Measurements from ENCODE around the gene GARIN5A. TPM values are rescaled to one million over a fixed set of nuclear protein-coding genes. Genes with fewer than 3 reads are reported as not detected.

GARIN5A gene
- total and polyA plus RNA-seq, 9 of the 15 experiments (the other 6 are each of a cell fraction or from before 2014, with no cell fraction given), result 0.10 to 0.82 (median 0.23) TPM; not detected in 2

DNA sequence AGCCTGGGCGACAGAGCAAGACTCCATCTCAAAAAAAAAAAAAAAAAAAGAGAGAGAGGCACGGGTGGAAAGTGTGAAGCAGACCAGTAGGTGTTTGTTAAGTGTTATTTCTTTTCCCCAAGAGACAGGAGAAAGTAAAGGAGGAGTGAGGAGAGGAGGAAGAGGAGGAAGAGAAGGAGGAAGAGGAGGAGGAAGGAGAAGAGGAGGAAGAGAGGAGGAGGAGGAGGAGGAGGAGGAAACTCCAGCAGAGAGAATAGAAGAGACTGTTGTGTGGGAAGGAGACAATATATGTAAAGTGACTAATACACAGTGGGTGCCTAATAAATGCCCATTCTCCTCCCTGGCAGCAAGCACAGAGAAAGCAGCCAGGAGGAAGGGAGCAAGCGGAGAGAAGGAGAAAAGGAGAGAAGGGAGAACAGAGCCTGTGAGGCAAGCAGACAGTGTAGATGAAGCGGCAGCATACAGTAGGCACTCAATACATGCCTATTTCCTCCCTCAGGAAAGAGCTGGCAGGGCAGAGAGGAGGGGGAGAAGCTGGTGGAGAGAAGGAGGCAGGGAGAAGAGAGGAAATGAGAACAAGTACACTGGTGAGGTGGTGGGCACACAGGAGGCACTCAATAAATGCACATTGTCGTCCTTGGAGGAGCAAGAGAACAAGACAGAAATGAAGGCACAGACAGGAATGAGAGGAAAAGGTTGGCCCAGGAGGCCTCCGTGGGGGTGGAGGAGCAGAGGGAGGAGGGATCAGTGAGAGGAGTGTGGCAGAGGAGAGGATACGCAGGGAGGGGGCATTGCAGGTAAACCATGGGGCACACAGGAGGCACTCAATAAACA, 17.8 kb upstream of the GARIN5A start:
- CTCF ChIA-PET (ENCODE audit: low intra/inter-chr PET ratio), result no interaction called here
- Histone ChIP-seq H3K36me3 (ENCODE audit: control insufficient read depth, insufficient read depth, low read length) (no peaks in the 10 kb centered on the region), H3K27me3 (ENCODE audit: control insufficient read depth in 2 of 2, insufficient read depth in 2 of 2, low read length in 2 of 2) (peaks cover 0 to 10% of the 10 kb centered on the region in 2 experiments; a peak in 2 of 5 replicates), H3K4me1 (replicated peaks in 1 of 2; ENCODE audit: control insufficient read depth in 2 of 2, insufficient read depth in 2 of 2, low read length in 2 of 2) (peaks cover 3 to 25% of the 10 kb centered on the region in 2 experiments; a peak in 3 of 5 replicates), H3K9ac (ENCODE audit: insufficient read depth in 1 of 2, low read depth in 2 of 2, low read length in 2 of 2) (no peak overlapping the region), H4K20me1 (replicated peaks; ENCODE audit: control insufficient read depth, insufficient read depth, low read length) (no peaks in the 10 kb centered on the region), H2AFZ (ENCODE audit: low read depth, low read length) (no peak overlapping the region), H3K9me1 (ENCODE audit: control insufficient read depth, insufficient read depth, low read length) (no peaks in the 10 kb centered on the region), H3K9me3 (replicated peaks; ENCODE audit: control insufficient read depth, insufficient read depth, low read depth, low read length) (no peaks in the 10 kb centered on the region), H3K4me2 (ENCODE audit: insufficient read depth, low read length) (no peak overlapping the region), H3K4me3 (no peak overlapping the region), H3K79me2 (ENCODE audit: control insufficient read depth, insufficient read depth, low read length) (no peaks in the 10 kb centered on the region), H3K27ac (ENCODE audit: extremely low read depth, low read depth, low read length) (no peak overlapping the region)
- DNase-seq (ENCODE audit: extremely low read depth in 1 of 4, low spot score in 3 of 4), result no peak
- intact Hi-C loops (cut with micrococcal nuclease) (no loop called here), in situ Hi-C loops (cut with MboI) (no loop called here)
- POLR2A ChIA-PET, result interaction anchor here (0.6 kb wide), 2 partner anchors 148 to 225 kb away, joined by 3 to 5 read pairs; no protein-coding TSS in a partner anchor
- TF ChIP-seq, protein P1, sequence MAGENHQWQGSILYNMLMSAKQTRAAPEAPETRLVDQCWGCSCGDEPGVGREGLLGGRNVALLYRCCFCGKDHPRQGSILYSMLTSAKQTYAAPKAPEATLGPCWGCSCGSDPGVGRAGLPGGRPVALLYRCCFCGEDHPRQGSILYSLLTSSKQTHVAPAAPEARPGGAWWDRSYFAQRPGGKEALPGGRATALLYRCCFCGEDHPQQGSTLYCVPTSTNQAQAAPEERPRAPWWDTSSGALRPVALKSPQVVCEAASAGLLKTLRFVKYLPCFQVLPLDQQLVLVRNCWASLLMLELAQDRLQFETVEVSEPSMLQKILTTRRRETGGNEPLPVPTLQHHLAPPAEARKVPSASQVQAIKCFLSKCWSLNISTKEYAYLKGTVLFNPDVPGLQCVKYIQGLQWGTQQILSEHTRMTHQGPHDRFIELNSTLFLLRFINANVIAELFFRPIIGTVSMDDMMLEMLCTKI (IDR thresholded peaks at IDR 0.05; ENCODE audit: partially characterized antibody), result no peak
- TF ChIP-seq BCOR (IDR thresholded peaks at IDR 0.05), result peak; percentile 69; the same call in 1 of the 2 replicates
- TF ChIP-seq KDM1A (IDR thresholded peaks at IDR 0.05), result peak in 1 of 2 experiments; percentile 37; a peak in 1 of 4 replicates
- no peak for TF ChIP-seq SIX5 (IDR thresholded peaks at IDR 0.05; ENCODE audit: borderline replicate concordance in 1 of 2, insufficient read depth in 1 of 2, low read depth in 1 of 2, low read length in 2 of 2)
- TF ChIP-seq ZNF263 (CRISPR knock-in tag; IDR thresholded peaks at IDR 0.05; ENCODE audit: borderline replicate concordance), result peak; percentile 93
- no peak for TF ChIP-seq NELFE (IDR thresholded peaks at IDR 0.05; ENCODE audit: insufficient read depth, insufficient read length)
- TF ChIP-seq MYBL2 (IDR thresholded peaks at IDR 0.05; ENCODE audit: low read depth), result no peak
- no peak for TF ChIP-seq MYBL2 (CRISPR knock-in tag; IDR thresholded peaks at IDR 0.05; ENCODE audit: borderline replicate concordance)
- no peak for TF ChIP-seq POLR2A (conservative IDR thresholded peaks at IDR 0.05)
- no peak for TF ChIP-seq ZNF224 (CRISPR knock-in tag; IDR thresholded peaks at IDR 0.05)
- no peak for FAIRE-seq
- no TSS peak for BruUV-seq (replicated peaks)
- WGBS (ENCODE audit: insufficient coverage, low coverage, missing lambda C conversion rate), result 46% methylated on average over 4 of the region's 7 CpGs
- ATAC-seq, result no peak
